ENCODE results near the gene ST8SIA6. TPM values are rescaled to one million over a fixed set of nuclear protein-coding genes. Genes with fewer than 3 reads are reported as not detected.

Gene ST8SIA6
- polyA plus RNA-seq, 1 experiment, result not detected

DNA sequence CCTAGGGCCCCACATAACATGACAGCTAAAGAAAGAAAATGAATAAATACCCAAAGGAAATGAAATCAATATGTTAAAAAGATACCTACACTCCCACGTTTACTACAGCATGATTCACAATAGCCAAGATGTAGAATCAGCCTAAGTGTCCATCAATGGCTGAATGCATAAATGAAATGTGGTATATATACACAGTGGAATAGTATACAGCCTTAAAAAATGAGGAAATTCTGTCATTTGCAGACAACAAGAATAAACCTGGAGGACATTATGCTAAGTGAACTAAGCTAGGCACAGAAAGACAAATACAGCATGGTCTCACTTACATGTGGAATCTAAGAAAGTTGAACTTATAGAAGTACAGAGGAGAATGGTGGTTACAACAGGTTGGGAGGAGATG lies 102.9 kb downstream of the ST8SIA6 start:
- POLR2A ChIA-PET, result interaction anchor here (0.6 kb wide), 1 partner anchor 899 kb away, joined by 6 read pairs; no protein-coding TSS in a partner anchor
- no peaks in the 10 kb centered on the region for H3K27me3 ChIP-seq (ENCODE audit: control insufficient read depth, insufficient read depth, low read length)
- no peak overlapping the region for H3K4me3 ChIP-seq (ENCODE audit: low read depth, low read length)
- CTCF ChIA-PET, result interaction anchor here (1.1 to 1.3 kb wide), 2 partner anchors 10 to 24 kb away, joined by 3 to 4 read pairs; no protein-coding TSS in a partner anchor
- DNase-seq (ENCODE audit: low read depth), result no peak
- H3K36me3 ChIP-seq (ENCODE audit: control insufficient read depth, insufficient read depth, low read length), result no peaks in the 10 kb centered on the region
- TF ChIP-seq, protein P1, sequence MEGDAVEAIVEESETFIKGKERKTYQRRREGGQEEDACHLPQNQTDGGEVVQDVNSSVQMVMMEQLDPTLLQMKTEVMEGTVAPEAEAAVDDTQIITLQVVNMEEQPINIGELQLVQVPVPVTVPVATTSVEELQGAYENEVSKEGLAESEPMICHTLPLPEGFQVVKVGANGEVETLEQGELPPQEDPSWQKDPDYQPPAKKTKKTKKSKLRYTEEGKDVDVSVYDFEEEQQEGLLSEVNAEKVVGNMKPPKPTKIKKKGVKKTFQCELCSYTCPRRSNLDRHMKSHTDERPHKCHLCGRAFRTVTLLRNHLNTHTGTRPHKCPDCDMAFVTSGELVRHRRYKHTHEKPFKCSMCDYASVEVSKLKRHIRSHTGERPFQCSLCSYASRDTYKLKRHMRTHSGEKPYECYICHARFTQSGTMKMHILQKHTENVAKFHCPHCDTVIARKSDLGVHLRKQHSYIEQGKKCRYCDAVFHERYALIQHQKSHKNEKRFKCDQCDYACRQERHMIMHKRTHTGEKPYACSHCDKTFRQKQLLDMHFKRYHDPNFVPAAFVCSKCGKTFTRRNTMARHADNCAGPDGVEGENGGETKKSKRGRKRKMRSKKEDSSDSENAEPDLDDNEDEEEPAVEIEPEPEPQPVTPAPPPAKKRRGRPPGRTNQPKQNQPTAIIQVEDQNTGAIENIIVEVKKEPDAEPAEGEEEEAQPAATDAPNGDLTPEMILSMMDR (IDR thresholded peaks at IDR 0.05; ENCODE audit: insufficient read depth, low read depth, low read length), result no peak

DNA sequence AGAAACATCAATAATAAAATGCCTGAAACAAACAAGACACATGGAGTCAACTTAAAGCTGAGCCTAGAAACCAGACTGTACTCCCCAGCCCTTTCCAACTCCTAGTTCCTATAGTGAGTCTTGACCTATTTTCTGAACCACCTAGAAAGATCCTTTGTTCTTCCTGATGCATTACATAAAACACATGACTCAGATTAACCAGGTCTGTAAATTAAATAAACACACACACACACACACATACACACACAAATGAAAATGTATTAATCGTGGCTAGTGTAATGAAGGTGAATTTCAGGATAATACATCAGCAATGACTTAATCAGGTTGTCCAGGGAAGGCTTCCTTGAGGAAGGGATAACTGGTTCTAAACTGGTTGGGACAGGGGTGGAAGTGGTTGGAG lies 104.7 kb downstream of the ST8SIA6 start:
- H3K4me3 ChIP-seq (ENCODE audit: low read depth, low read length), result no peak overlapping the region
- TF ChIP-seq, protein P1 (IDR thresholded peaks at IDR 0.05; ENCODE audit: insufficient read depth, low read depth, low read length), result no peak
- ChIA-PET POLR2A (no interaction called here), CTCF (no interaction called here)
- no peaks in the 10 kb centered on the region for H3K27me3 ChIP-seq (ENCODE audit: control insufficient read depth, insufficient read depth, low read length)
- H3K36me3 ChIP-seq (ENCODE audit: control insufficient read depth, insufficient read depth, low read length), result no peaks in the 10 kb centered on the region
- DNase-seq (ENCODE audit: low read depth), result no peak

DNA sequence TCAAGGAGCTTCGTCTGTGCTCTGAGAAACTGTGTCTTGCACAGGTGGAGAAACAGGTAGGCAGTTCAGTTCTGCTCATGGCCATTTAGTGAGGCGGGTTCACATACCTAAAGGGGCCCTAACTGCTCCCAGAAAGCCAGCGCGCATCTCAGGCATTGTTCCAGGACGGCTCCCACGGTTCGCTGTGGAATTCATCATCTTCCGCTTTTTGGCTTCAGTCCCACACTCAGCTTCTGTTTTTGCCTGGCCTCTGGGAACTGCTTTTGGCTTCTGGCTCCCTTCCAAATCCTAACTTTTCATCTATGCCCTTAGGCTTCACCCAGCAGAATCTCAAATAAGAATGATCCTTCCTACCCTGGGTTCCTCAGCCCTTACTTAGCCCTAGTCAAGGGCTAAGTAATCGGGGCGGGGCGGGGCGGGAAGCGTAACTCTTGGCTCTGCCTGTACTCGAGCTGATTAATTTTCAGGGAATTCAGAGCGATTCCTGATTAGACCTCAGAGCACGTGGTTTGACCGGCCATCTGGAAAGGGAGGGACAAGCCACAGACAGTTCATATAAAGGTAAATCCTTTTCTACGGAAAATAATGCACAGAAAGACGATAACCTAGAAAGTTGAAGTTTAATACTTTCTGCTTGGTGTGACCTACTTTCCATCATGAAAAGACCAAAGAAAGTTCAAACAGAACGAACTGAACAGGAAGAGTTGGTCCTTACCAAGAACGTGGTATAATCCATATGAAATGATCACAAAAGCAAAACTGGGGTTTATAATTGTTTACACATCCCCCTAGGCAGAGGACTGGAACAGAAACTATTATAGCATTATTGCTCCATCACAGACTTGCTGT lies 105.7 kb downstream of the ST8SIA6 start:
- ChIA-PET CTCF (no interaction called here), POLR2A (interaction anchor here (0.6 kb wide), 1 partner anchor 109 kb away, joined by 3 read pairs; no protein-coding TSS in a partner anchor)
- peak; percentile 37 for DNase-seq (ENCODE audit: low read depth)
- TF ChIP-seq, protein P1 (IDR thresholded peaks at IDR 0.05; ENCODE audit: insufficient read depth, low read depth, low read length), result no peak
- no peak overlapping the region for H3K4me3 ChIP-seq (ENCODE audit: low read depth, low read length)
- H3K27me3 ChIP-seq (ENCODE audit: control insufficient read depth, insufficient read depth, low read length), result no peaks in the 10 kb centered on the region
- H3K36me3 ChIP-seq (ENCODE audit: control insufficient read depth, insufficient read depth, low read length), result no peaks in the 10 kb centered on the region

DNA sequence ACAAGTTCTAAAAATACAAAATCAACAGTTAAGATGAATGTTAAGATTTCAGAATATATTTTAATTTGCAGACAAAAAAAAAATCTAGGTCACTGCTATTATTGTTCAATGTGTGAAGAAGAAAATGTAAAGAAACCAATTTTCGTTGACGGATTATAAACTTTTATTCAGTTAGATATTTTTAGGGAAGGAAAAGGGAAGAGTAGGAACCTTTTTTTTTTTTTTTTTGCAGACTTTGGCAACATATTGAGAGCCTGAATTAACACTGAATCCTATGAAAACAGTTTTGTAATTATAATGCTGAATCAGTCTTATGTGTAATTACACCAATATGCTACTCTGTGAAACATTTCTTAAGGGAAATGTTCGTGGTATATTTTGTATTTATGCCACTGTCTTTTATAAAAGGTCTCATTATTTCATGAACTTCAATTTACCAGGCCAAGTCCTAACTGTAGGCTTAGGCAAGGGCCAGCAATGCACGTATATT lies 106.3 kb downstream of the ST8SIA6 start:
- H3K36me3 ChIP-seq (ENCODE audit: control insufficient read depth, insufficient read depth, low read length), result no peaks in the 10 kb centered on the region
- H3K4me3 ChIP-seq (ENCODE audit: low read depth, low read length), result no peak overlapping the region
- DNase-seq (ENCODE audit: low read depth), result no peak
- TF ChIP-seq, protein P1 (IDR thresholded peaks at IDR 0.05; ENCODE audit: insufficient read depth, low read depth, low read length), result no peak
- POLR2A ChIA-PET, result interaction anchor here (0.6 kb wide), 1 partner anchor 108 kb away, joined by 3 read pairs; no protein-coding TSS in a partner anchor
- no peaks in the 10 kb centered on the region for H3K27me3 ChIP-seq (ENCODE audit: control insufficient read depth, insufficient read depth, low read length)
- CTCF ChIA-PET, result no interaction called here

DNA sequence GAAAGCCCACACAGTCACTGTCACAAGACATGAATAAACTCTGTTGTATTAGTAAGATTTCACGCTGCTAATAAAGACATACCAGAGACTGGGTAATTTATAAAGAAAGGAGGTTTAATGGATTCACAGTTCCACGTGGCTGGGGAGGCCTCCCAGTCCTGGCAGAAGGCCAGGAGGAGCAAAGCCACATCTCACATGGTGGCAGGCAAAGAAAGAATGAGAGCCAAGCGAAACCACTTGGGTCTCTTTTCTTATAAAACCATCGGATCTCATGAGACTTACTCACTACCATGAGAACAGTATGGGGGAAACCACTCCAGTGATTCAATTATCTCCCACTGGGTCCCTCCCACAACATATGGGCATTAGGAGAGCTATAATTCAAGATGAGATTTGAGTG lies 110.2 kb downstream of the ST8SIA6 start:
- Histone ChIP-seq H3K36me3 (ENCODE audit: control insufficient read depth, insufficient read depth, low read length) (no peaks in the 10 kb centered on the region), H3K4me3 (ENCODE audit: low read depth, low read length) (no peak overlapping the region), H3K27me3 (ENCODE audit: control insufficient read depth, insufficient read depth, low read length) (no peaks in the 10 kb centered on the region)
- ChIA-PET CTCF (no interaction called here), POLR2A (no interaction called here)
- DNase-seq (ENCODE audit: low read depth), result no peak
- TF ChIP-seq, protein P1 (IDR thresholded peaks at IDR 0.05; ENCODE audit: insufficient read depth, low read depth, low read length), result no peak

All from BJ (cell line).